T-helper 1 cell treated with Interleukin-12 subunit alpha and Interleukin-12 subunit beta and Interleukin-4 antibody, amounts not matched to agents 30 ng/mL and 1 ng/mL, for 36 hours (primary cell): ENCODE data around the gene CEBPA. TPM values are rescaled to one million over a fixed set of nuclear protein-coding genes. Genes with fewer than 3 reads are reported as not detected.
"Not testable (repeated sequence)": the region's sequence is repeated elsewhere in the genome, so short reads cannot be mapped to it uniquely, and the experiment has no call there.

ENCODE experiments used
- intact Hi-C: fragments of 100-400 bp; cut with micrococcal nuclease; formaldehyde crosslinking; loops from one replicate; pipeline ENCODE4 v1.15.1; 2024
- total RNA-seq: library from RNA; stranded (reverse); gene quantifications from 2 replicates; pipeline ENCODE4 v1.2.3, GENCODE V29; 2022

Gene CEBPA
- total RNA-seq, 1 donor from 2014 or later: 0.51 TPM

- intact Hi-C loops: loop anchor here (5.0 kb wide), 1 partner anchor 71 kb away; the partner anchor contains the start of gene CEBPG
These were observed 1.0 kb downstream of the CEBPA start for GRCh38 chr19:33301144-33301899.

- intact Hi-C loops: loop anchor here (5.0 kb wide), 1 partner anchor 71 kb away; the partner anchor contains the start of gene CEBPG
These were observed 1.5 kb downstream of the CEBPA start for GRCh38 chr19:33300894-33301143.

GRCh38 chr19:33300009-33300893 is 2.1 kb downstream of the CEBPA start:
- intact Hi-C loops: loop anchor here (5.0 kb wide), 1 partner anchor 72 kb away; the partner anchor contains the start of gene CEBPG

GRCh38 chr19:33299051-33299688 is 3.2 kb downstream of the CEBPA start:
- intact Hi-C loops: no loop called here

- intact Hi-C loops: no loop called here
These were observed 4.0 kb downstream of the CEBPA start for GRCh38 chr19:33298146-33298911.

- intact Hi-C loops: no loop called here
These were observed 4.8 kb downstream of the CEBPA start for GRCh38 chr19:33297401-33298145.

GRCh38 chr19:33296488-33296971 is 5.8 kb downstream of the CEBPA start:
- intact Hi-C loops: no loop called here

- intact Hi-C loops: no loop called here
These were observed 6.5 kb downstream of the CEBPA start for GRCh38 chr19:33295621-33296487.

- intact Hi-C loops: not testable (repeated sequence)
These were observed 7.3 kb downstream of the CEBPA start for GRCh38 chr19:33295046-33295445.

GRCh38 chr19:33294058-33294798 is 8.1 kb downstream of the CEBPA start:
- intact Hi-C loops: no loop called here

GRCh38 chr19:33293255-33294057 is 8.9 kb downstream of the CEBPA start:
- intact Hi-C loops: no loop called here

GRCh38 chr19:33292595-33293254 is 9.6 kb downstream of the CEBPA start:
- intact Hi-C loops: no loop called here

GRCh38 chr19:33291623-33292534 is 10.5 kb downstream of the CEBPA start:
- intact Hi-C loops: no loop called here

GRCh38 chr19:33290956-33291622 is 11.2 kb downstream of the CEBPA start:
- intact Hi-C loops: no loop called here

GRCh38 chr19:33290082-33290815 is 12.1 kb downstream of the CEBPA start:
- intact Hi-C loops: no loop called here
